ENCODE results near the gene HNRNPAB. TPM values are rescaled to one million over a fixed set of nuclear protein-coding genes. Genes with fewer than 3 reads are reported as not detected.

The HNRNPAB gene
- total RNA-seq, 4 donors from 2014 or later, result 98.4 to 135 (median 104) TPM

- Histone ChIP-seq H3K36me3 (no peaks in the 10 kb centered on the region), H3K27me3 (peaks cover 0 to 56% (median 4%) of the 10 kb centered on the region in 4 donors), H3K4me3 (peak overlapping the region in 3 of 4 donors; percentile 20 to 50 (median 25)), H3K9me3 (no peaks in the 10 kb centered on the region), H3K27ac (replicated peaks in 1 of 4) (no peak overlapping the region), H3K4me1 (peaks cover 7 to 10% (median 9%) of the 10 kb centered on the region in 4 donors)
- TF ChIP-seq POLR2AphosphoS5 (IDR thresholded peaks at IDR 0.05) (peak in 1 of 2 donors; percentile 53), CTCF (IDR thresholded peaks at IDR 0.05) (peak; percentile 98 to 100 (median 98)), POLR2A (IDR thresholded peaks at IDR 0.05; ENCODE audit: low read depth) (no peak)
- WGBS, result 7% methylated on average over 25 of the region's 33 CpGs
- peak; percentile 93 for DNase-seq (ENCODE audit: extremely low spot score)
- intact Hi-C loops (cut with DNase I), result loop anchor here (1.0 kb wide), 1 partner anchor 88 kb away; no protein-coding TSS in a partner anchor
Observed at GRCh38 chr5:178163772-178164735, 40.3 kb upstream of the HNRNPAB start.

GRCh38 chr5:178165581-178165980 lies 38.8 kb upstream of the HNRNPAB start:
- no peaks in the 10 kb centered on the region for H3K36me3 ChIP-seq
- peaks cover 7 to 10% (median 9%) of the 10 kb centered on the region in 4 donors for H3K4me1 ChIP-seq
- peaks cover 0 to 56% (median 4%) of the 10 kb centered on the region in 4 donors for H3K27me3 ChIP-seq
- H3K27ac ChIP-seq (replicated peaks in 1 of 4), result no peak overlapping the region
- TF ChIP-seq CTCF (IDR thresholded peaks at IDR 0.05) (no peak), POLR2A (IDR thresholded peaks at IDR 0.05; ENCODE audit: low read depth) (no peak), EP300 (IDR thresholded peaks at IDR 0.05) (no peak), POLR2AphosphoS5 (IDR thresholded peaks at IDR 0.05) (no peak)
- 59% methylated on average over 24 of the region's 38 CpGs for WGBS
- intact Hi-C loops (cut with DNase I), result no loop called here
- H3K9me3 ChIP-seq, result no peaks in the 10 kb centered on the region
- DNase-seq (ENCODE audit: extremely low spot score), result no peak
- no peak overlapping the region for H3K4me3 ChIP-seq

GRCh38 chr5:178170455-178170854 lies 33.9 kb upstream of the HNRNPAB start:
- Histone ChIP-seq H3K4me3 (no peak overlapping the region), H3K9me3 (no peaks in the 10 kb centered on the region)

GRCh38 chr5:178174456-178174855 lies 29.9 kb upstream of the HNRNPAB start:
- no peaks in the 10 kb centered on the region for H3K9me3 ChIP-seq
- 94% methylated on average over 3 of the region's 3 CpGs for WGBS
- H3K4me3 ChIP-seq, result no peak overlapping the region
- no peak for DNase-seq (ENCODE audit: extremely low spot score)
- no peaks in the 10 kb centered on the region for H3K4me1 ChIP-seq
- TF ChIP-seq POLR2A (IDR thresholded peaks at IDR 0.05; ENCODE audit: low read depth) (no peak), EP300 (IDR thresholded peaks at IDR 0.05) (no peak)
- no peak overlapping the region for H3K27ac ChIP-seq (replicated peaks in 1 of 4)
- intact Hi-C loops (cut with DNase I), result no loop called here
- H3K36me3 ChIP-seq, result no peaks in the 10 kb centered on the region
- H3K27me3 ChIP-seq, result peaks cover 0 to under 1% (median 0%) of the 10 kb centered on the region in 4 donors

More at GRCh38 chr5:178170455-178170854, 33.9 kb upstream of the HNRNPAB start:
- TF ChIP-seq CTCF (IDR thresholded peaks at IDR 0.05), result no peak
- intact Hi-C loops (cut with DNase I), result no loop called here
- Histone ChIP-seq H3K27ac (replicated peaks in 1 of 4) (no peak overlapping the region), H3K4me1 (no peaks in the 10 kb centered on the region), H3K27me3 (peaks cover 0 to 16% (median under 1%) of the 10 kb centered on the region in 4 donors), H3K36me3 (no peaks in the 10 kb centered on the region)
- DNase-seq (ENCODE audit: extremely low spot score), result no peak
- 86% methylated on average over 2 of the region's 2 CpGs for WGBS

- Histone ChIP-seq H3K27ac (replicated peaks in 1 of 4) (no peak overlapping the region), H3K36me3 (no peaks in the 10 kb centered on the region), H3K27me3 (peaks cover 0 to 14% (median 0%) of the 10 kb centered on the region in 4 donors), H3K4me3 (no peak overlapping the region), H3K9me3 (no peaks in the 10 kb centered on the region), H3K4me1 (no peaks in the 10 kb centered on the region)
- 80% methylated on average over 6 of the region's 6 CpGs for WGBS
- intact Hi-C loops (cut with DNase I), result no loop called here
- TF ChIP-seq POLR2AphosphoS5 (IDR thresholded peaks at IDR 0.05) (no peak), CTCF (IDR thresholded peaks at IDR 0.05) (no peak), POLR2A (IDR thresholded peaks at IDR 0.05; ENCODE audit: low read depth) (no peak), EP300 (IDR thresholded peaks at IDR 0.05) (no peak)
- no peak for DNase-seq (ENCODE audit: extremely low spot score)
Observed at GRCh38 chr5:178176791-178177190, 27.5 kb upstream of the HNRNPAB start.
